Right lobe of liver (tissue), 4 donors: ENCODE data around the gene DACH1.

ENCODE experiments used
- POLR2A ChIP-seq: fragments of 450-650 bp; IDR thresholded peaks from one replicate; pipeline ENCODE4 v1.6.1; 2017; ENCODE audit warnings: antibody characterized with exemption, mild to moderate bottlenecking
- TF ChIP-seq, protein P1 (sequence below), 4 donors: fragments of 200-600 bp in 3 of 4; fragments of 450-650 bp in 1 of 4; IDR thresholded peaks; one replicate each; pipeline versions ENCODE4 v1.5.1 to v1.8.0; 2016 to 2022; ENCODE audit warnings: antibody characterized with exemption in 4 of 4, mild to moderate bottlenecking in 2 of 4
- donor health status: DM: no; HTN: no; CAD: no.
- donor health status: DM: no; HTN: no; CAD: no.
- donor health status: DM: no; HTN: yes; CAD: no.

DNA sequence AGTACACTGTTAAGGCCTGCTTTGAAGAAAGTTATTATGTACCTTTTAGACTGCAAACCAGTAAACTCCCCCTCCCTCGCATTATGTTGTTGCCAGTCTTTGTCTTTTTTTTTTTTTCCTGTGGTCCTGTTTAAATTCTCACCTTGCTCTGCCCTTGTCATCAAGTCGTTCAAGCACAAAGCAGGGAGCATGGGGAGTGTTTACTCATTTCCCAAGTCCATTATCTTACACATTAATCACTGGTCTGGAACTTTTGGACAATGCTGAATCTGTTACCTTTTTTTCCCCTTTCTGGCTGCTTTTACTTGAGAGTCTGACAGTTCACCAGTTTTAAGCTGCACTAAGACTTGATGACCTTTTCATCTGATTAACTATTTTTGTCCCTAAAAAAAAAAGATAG, 108.2 kb downstream of the DACH1 start:
- TF ChIP-seq, protein P1, sequence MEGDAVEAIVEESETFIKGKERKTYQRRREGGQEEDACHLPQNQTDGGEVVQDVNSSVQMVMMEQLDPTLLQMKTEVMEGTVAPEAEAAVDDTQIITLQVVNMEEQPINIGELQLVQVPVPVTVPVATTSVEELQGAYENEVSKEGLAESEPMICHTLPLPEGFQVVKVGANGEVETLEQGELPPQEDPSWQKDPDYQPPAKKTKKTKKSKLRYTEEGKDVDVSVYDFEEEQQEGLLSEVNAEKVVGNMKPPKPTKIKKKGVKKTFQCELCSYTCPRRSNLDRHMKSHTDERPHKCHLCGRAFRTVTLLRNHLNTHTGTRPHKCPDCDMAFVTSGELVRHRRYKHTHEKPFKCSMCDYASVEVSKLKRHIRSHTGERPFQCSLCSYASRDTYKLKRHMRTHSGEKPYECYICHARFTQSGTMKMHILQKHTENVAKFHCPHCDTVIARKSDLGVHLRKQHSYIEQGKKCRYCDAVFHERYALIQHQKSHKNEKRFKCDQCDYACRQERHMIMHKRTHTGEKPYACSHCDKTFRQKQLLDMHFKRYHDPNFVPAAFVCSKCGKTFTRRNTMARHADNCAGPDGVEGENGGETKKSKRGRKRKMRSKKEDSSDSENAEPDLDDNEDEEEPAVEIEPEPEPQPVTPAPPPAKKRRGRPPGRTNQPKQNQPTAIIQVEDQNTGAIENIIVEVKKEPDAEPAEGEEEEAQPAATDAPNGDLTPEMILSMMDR (IDR thresholded peaks at IDR 0.05) = no peak
- TF ChIP-seq POLR2A = no peak
